ENCODE results near the gene PIPOX.

GRCh38 chr17:29010129-29010528, 32.8 kb upstream of the PIPOX start:
- no peak for TF ChIP-seq FOXP2 (optimal IDR thresholded peaks at IDR 0.05; ENCODE audit: control extremely low read depth, extremely low read length, insufficient read depth)
- no peak for TF ChIP-seq POLR2AphosphoS5 (IDR thresholded peaks at IDR 0.05; ENCODE audit: borderline replicate concordance, low read depth, low read length)
- TF ChIP-seq EZH2 (IDR thresholded peaks at IDR 0.05) = no peak

Data from SK-N-MC (cell line).